ENCODE results near the gene PTPRN2. TPM values are rescaled to one million over a fixed set of nuclear protein-coding genes. Genes with fewer than 3 reads are reported as not detected.

The PTPRN2 gene
- total and polyA plus RNA-seq, 2 donors from 2014 or later, result 4.8 to 6.2 TPM

- no peak overlapping the region for H3K9ac ChIP-seq (ENCODE audit: low read length in 3 of 3)
- intact Hi-C loops (cut with DNase I), result no loop called here
- H3K27ac ChIP-seq (ENCODE audit: low read depth in 2 of 2, low read length in 2 of 2), result no peak overlapping the region
- no peak for FAIRE-seq
- H3K4me3 ChIP-seq (ENCODE audit: low read length in 3 of 3), result no peak overlapping the region
- H3K4me1 ChIP-seq (ENCODE audit: control insufficient read depth in 2 of 3, insufficient read depth in 2 of 3, low read depth in 1 of 3, low read length in 3 of 3), result no peaks in the 10 kb centered on the region
- no peak for TF ChIP-seq CTCF (IDR thresholded peaks at IDR 0.05; ENCODE audit: borderline replicate concordance, extremely low read depth, insufficient read depth)
- peak in 1 of 5 donors; percentile 59 for DNase-seq
- no peaks in the 10 kb centered on the region for H3K36me3 ChIP-seq (ENCODE audit: control insufficient read depth in 2 of 3, insufficient read depth in 3 of 3, low read length in 3 of 3)
- peaks cover 0 to 19% (median 0%) of the 10 kb centered on the region in 3 donors for H3K9me3 ChIP-seq (ENCODE audit: control insufficient read depth in 2 of 3, insufficient read depth in 1 of 3, low read length in 3 of 3)
- no peaks in the 10 kb centered on the region for H3K27me3 ChIP-seq (ENCODE audit: control insufficient read depth, insufficient read depth, low read length)
Measured at GRCh38 chr7:157643525-157643970, 944.1 kb downstream of the PTPRN2 start.

DNA sequence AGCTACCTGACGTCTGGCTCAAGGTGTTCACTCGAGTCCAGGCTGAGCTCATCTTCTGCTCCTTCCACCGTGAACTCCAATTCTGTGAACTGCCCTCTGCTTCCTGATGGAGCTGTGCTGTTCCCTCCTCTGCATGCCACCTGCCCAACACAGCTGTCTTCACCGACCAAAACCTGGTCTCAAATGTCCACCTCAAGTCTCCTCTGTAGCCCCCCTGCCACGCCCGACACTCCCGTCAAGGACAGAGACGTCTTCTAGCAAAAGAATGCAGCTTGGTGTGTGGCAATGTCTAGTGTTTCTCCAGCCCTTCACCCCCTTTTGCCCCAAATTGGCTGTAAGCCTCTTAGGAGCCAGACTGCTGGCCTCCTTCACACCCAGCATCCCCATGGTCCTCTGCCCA is 945.8 kb downstream of the PTPRN2 start:
- no peak overlapping the region for H3K27ac ChIP-seq (ENCODE audit: low read depth in 2 of 2, low read length in 2 of 2)
- H3K4me1 ChIP-seq (ENCODE audit: control insufficient read depth in 2 of 3, insufficient read depth in 2 of 3, low read depth in 1 of 3, low read length in 3 of 3), result no peaks in the 10 kb centered on the region
- peaks cover 0 to 19% (median 0%) of the 10 kb centered on the region in 3 donors for H3K9me3 ChIP-seq (ENCODE audit: control insufficient read depth in 2 of 3, insufficient read depth in 1 of 3, low read length in 3 of 3)
- intact Hi-C loops (cut with DNase I), result no loop called here
- no peak for FAIRE-seq
- no peaks in the 10 kb centered on the region for H3K27me3 ChIP-seq (ENCODE audit: control insufficient read depth, insufficient read depth, low read length)
- no peak overlapping the region for H3K9ac ChIP-seq (ENCODE audit: low read length in 3 of 3)
- no peak for DNase-seq
- H3K36me3 ChIP-seq (ENCODE audit: control insufficient read depth in 2 of 3, insufficient read depth in 3 of 3, low read length in 3 of 3), result no peaks in the 10 kb centered on the region
- H3K4me3 ChIP-seq (ENCODE audit: low read length in 3 of 3), result no peak overlapping the region
- no peak for TF ChIP-seq CTCF (IDR thresholded peaks at IDR 0.05; ENCODE audit: borderline replicate concordance, extremely low read depth, insufficient read depth)

GRCh38 chr7:157640144-157640543 is 947.5 kb downstream of the PTPRN2 start:
- Histone ChIP-seq H3K9me3 (ENCODE audit: control insufficient read depth in 2 of 3, insufficient read depth in 1 of 3, low read length in 3 of 3) (peaks cover 0 to 19% (median 0%) of the 10 kb centered on the region in 3 donors), H3K4me3 (ENCODE audit: low read length in 3 of 3) (no peak overlapping the region), H3K27me3 (ENCODE audit: control insufficient read depth, insufficient read depth, low read length) (no peaks in the 10 kb centered on the region), H3K27ac (ENCODE audit: low read depth in 2 of 2, low read length in 2 of 2) (no peak overlapping the region), H3K36me3 (ENCODE audit: control insufficient read depth in 2 of 3, insufficient read depth in 3 of 3, low read length in 3 of 3) (no peaks in the 10 kb centered on the region), H3K9ac (ENCODE audit: low read length in 3 of 3) (no peak overlapping the region), H3K4me1 (ENCODE audit: control insufficient read depth in 2 of 3, insufficient read depth in 2 of 3, low read depth in 1 of 3, low read length in 3 of 3) (no peaks in the 10 kb centered on the region)
- FAIRE-seq (no peak), DNase-seq (no peak)
- TF ChIP-seq CTCF (IDR thresholded peaks at IDR 0.05; ENCODE audit: borderline replicate concordance, extremely low read depth, insufficient read depth), result no peak
- intact Hi-C loops (cut with DNase I), result no loop called here

DNA sequence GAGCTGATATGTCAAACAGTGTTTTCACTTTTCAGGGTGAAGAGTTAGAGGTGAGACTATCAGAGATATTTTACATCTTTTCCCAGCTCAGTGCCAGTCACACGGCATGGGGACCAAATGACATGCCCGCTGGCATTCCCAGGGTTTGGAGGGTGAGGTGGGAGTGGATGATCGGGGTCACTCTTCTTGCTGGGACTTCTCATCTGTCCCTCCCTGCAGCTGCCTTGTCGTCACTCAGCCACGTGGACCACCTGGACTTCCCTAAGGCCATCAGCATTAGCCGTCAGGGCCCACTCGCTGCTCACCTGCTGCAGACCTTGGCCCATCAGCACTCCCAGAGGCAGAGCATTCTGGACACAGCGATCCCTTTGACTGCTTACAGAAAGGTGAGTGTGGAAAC is 949.1 kb downstream of the PTPRN2 start:
- Histone ChIP-seq H3K4me3 (ENCODE audit: low read length in 3 of 3) (no peak overlapping the region), H3K9me3 (ENCODE audit: control insufficient read depth in 2 of 3, insufficient read depth in 1 of 3, low read length in 3 of 3) (peaks cover 0 to 19% (median 0%) of the 10 kb centered on the region in 3 donors), H3K27me3 (ENCODE audit: control insufficient read depth, insufficient read depth, low read length) (no peaks in the 10 kb centered on the region), H3K36me3 (ENCODE audit: control insufficient read depth in 2 of 3, insufficient read depth in 3 of 3, low read length in 3 of 3) (no peaks in the 10 kb centered on the region), H3K9ac (ENCODE audit: low read length in 3 of 3) (no peak overlapping the region), H3K4me1 (ENCODE audit: control insufficient read depth in 2 of 3, insufficient read depth in 2 of 3, low read depth in 1 of 3, low read length in 3 of 3) (no peaks in the 10 kb centered on the region), H3K27ac (ENCODE audit: low read depth in 2 of 2, low read length in 2 of 2) (no peak overlapping the region)
- TF ChIP-seq CTCF (IDR thresholded peaks at IDR 0.05; ENCODE audit: borderline replicate concordance, extremely low read depth, insufficient read depth), result no peak
- no peak for FAIRE-seq
- no peak for DNase-seq
- intact Hi-C loops (cut with DNase I), result no loop called here

Data from kidney (tissue), 14 donors.